ENCODE data around the gene KIRREL3. TPM values are rescaled to one million over a fixed set of nuclear protein-coding genes. Genes with fewer than 3 reads are reported as not detected.

The KIRREL3 gene
- total RNA-seq: 0.64 and 0.82 TPM in 2 replicates
- long read RNA-seq, partial matches to known transcripts: 0 of 2 reads
- long read RNA-seq, other reads (novel, unspliced or antisense): 2 of 2 reads

DNA sequence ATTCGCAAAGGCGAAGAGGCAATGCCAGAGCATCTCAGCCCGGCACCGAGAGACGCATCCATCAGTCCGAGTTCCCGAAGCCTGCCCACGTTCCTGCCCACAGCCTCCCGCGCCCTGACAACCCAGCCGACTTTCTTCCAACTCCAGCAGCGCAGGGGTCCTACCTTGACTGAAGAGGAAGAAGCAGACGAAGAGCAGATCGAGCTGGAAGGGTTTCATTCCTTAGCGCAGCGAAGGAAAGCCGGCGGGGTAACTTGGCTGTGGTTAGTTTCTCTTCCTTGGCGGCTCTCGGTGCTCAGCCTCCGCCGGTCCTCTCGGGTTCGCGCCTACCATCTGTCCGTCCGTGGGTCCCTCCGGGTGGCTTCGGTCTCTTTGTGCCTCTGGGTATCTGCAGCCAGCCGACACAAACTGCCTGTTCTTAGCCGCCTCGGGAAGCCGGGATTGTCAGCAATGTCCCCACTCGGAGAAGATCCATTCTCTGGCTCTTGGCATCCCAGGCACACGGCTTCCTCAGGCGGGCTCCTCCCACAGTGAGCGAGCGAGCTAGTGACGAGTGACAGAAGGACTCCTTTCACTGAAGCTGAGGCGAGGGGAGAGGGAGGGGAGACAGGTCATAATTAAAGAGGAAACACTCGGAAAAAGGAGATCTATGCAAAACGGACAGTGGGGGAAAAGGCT is at the start of gene KIRREL3:
TSS of gene KIRREL3 (minus strand) at position 480 of the 678 bp plus-strand sequence.
- H3K4me1 Mint-ChIP-seq: peaks cover 30% of the 10 kb centered on the region
- H3K27me3 Mint-ChIP-seq (ENCODE audit: low read depth): peaks cover 49% of the 10 kb centered on the region
- no peaks in the 10 kb centered on the region for H3K9me3 Mint-ChIP-seq
- no peak within 1 kb of the TSS for H3K27ac Mint-ChIP-seq (ENCODE audit: unreplicated experiment)
- TF ChIP-seq, protein P1, sequence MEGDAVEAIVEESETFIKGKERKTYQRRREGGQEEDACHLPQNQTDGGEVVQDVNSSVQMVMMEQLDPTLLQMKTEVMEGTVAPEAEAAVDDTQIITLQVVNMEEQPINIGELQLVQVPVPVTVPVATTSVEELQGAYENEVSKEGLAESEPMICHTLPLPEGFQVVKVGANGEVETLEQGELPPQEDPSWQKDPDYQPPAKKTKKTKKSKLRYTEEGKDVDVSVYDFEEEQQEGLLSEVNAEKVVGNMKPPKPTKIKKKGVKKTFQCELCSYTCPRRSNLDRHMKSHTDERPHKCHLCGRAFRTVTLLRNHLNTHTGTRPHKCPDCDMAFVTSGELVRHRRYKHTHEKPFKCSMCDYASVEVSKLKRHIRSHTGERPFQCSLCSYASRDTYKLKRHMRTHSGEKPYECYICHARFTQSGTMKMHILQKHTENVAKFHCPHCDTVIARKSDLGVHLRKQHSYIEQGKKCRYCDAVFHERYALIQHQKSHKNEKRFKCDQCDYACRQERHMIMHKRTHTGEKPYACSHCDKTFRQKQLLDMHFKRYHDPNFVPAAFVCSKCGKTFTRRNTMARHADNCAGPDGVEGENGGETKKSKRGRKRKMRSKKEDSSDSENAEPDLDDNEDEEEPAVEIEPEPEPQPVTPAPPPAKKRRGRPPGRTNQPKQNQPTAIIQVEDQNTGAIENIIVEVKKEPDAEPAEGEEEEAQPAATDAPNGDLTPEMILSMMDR (conservative IDR thresholded peaks at IDR 0.05): no peak
- peak within 1 kb of the TSS; percentile 60 for H3K4me3 Mint-ChIP-seq
- peak; percentile 41 for DNase-seq (ENCODE audit: low read depth, low spot score)
- H3K36me3 Mint-ChIP-seq (ENCODE audit: low read depth): no peaks in the 10 kb centered on the region

DNA sequence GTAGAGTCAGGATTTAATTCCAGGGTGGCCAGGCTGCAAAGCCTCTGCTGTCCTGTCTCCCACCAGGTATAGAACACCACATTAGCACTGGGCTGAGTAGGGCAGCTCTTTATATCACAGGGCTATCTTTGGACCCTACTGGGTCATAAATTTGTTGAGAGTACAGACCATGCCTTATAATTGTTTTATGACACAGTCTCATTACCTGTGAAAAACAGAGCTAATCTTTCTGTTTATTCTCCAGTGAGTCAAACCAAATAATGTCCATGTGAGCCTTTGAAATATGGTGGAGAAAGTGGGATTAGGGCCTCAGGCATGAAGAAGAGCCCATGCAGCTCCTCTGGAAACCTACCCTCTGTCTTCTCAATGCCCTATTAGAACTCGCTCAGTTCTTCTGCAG is 49.6 kb upstream of the KIRREL3 start:
- no peak overlapping the region for H3K27ac Mint-ChIP-seq (ENCODE audit: unreplicated experiment)
- TF ChIP-seq, protein P1 (conservative IDR thresholded peaks at IDR 0.05): no peak
- no peak overlapping the region for H3K4me3 Mint-ChIP-seq
- H3K4me1 Mint-ChIP-seq: no peaks in the 10 kb centered on the region
- H3K36me3 Mint-ChIP-seq (ENCODE audit: low read depth): no peaks in the 10 kb centered on the region
- no peaks in the 10 kb centered on the region for H3K27me3 Mint-ChIP-seq (ENCODE audit: low read depth)
- H3K9me3 Mint-ChIP-seq: no peaks in the 10 kb centered on the region
- DNase-seq (ENCODE audit: low read depth, low spot score): no peak

DNA sequence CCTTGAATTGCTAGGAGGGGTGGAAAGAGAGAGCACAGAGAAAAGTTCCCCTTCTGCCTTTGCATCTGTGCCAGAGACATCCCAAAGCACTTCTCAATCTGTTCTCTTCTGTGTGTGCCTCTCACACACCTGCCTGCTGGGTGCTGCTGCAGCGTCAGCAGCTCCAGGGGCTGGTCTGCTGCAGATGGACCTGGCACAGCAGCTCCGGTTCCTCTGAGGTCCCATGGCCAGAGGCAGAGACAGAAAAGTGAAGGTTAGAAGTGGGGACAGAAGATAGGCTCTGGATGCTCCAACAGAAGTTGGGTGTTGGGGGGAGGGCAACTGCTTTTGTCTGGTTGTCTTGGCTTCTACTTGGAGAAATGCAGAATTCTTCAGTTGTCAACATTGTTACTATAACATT is 48.9 kb upstream of the KIRREL3 start:
- Mint-ChIP-seq H3K9me3 (no peaks in the 10 kb centered on the region), H3K4me1 (no peaks in the 10 kb centered on the region), H3K4me3 (no peak overlapping the region), H3K27me3 (ENCODE audit: low read depth) (no peaks in the 10 kb centered on the region), H3K36me3 (ENCODE audit: low read depth) (no peaks in the 10 kb centered on the region), H3K27ac (ENCODE audit: unreplicated experiment) (no peak overlapping the region)
- TF ChIP-seq, protein P1 (conservative IDR thresholded peaks at IDR 0.05): no peak
- DNase-seq (ENCODE audit: low read depth, low spot score): no peak

DNA sequence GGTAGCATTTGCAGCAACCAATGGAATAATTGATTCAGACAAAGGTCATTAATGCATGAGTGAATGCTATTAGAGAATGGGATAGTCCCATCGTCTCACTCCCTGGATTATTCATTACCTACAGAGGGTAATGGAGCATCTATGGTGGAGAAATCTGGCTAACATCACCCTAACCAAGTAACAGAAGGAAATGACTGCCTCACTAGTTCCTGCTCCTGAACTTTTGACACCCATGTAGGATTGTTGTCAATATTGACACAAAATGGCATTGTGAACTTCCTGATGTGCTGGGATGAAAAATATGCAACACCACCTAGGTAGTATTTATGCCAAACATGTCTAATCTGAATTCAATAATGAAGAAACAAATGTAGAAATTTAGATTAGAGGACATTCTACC is 44.0 kb upstream of the KIRREL3 start:
- H3K27ac Mint-ChIP-seq (ENCODE audit: unreplicated experiment): no peak overlapping the region
- no peaks in the 10 kb centered on the region for H3K27me3 Mint-ChIP-seq (ENCODE audit: low read depth)
- TF ChIP-seq, protein P1 (conservative IDR thresholded peaks at IDR 0.05): no peak
- no peaks in the 10 kb centered on the region for H3K36me3 Mint-ChIP-seq (ENCODE audit: low read depth)
- H3K9me3 Mint-ChIP-seq: no peaks in the 10 kb centered on the region
- no peaks in the 10 kb centered on the region for H3K4me1 Mint-ChIP-seq
- H3K4me3 Mint-ChIP-seq: no peak overlapping the region
- DNase-seq (ENCODE audit: low read depth, low spot score): no peak

DNA sequence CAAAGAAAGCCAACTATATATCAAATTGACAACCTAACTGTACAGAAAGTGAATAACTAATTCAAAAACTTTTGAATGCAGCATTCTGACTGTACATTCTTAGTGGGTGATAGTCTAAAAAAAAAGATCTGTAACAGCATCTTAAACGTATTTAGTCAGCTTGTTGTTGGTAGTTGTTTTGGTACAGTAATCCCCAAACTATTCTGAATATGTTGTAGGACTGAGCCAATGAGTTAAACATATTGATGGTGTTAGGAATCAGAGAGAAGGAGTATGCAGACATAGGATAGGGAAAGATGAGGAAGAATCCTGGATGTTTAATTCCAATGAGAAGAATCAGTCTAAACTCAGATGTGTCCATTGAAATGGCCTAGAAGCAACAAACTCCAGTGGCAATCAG is 41.9 kb upstream of the KIRREL3 start:
- no peak overlapping the region for H3K4me3 Mint-ChIP-seq
- H3K27ac Mint-ChIP-seq (ENCODE audit: unreplicated experiment): no peak overlapping the region
- H3K9me3 Mint-ChIP-seq: no peaks in the 10 kb centered on the region
- DNase-seq (ENCODE audit: low read depth, low spot score): no peak
- TF ChIP-seq, protein P1 (conservative IDR thresholded peaks at IDR 0.05): no peak
- H3K27me3 Mint-ChIP-seq (ENCODE audit: low read depth): peaks cover 3% of the 10 kb centered on the region
- no peaks in the 10 kb centered on the region for H3K36me3 Mint-ChIP-seq (ENCODE audit: low read depth)
- no peaks in the 10 kb centered on the region for H3K4me1 Mint-ChIP-seq

Data from neural crest cell (in vitro differentiated cells).